ENCODE results near the gene NT5DC2. TPM values are rescaled to one million over a fixed set of nuclear protein-coding genes. Genes with fewer than 3 reads are reported as not detected.

The NT5DC2 gene
- total and polyA plus RNA-seq, 8 donors: 3.5 to 37.6 (median 9.4) TPM

DNA sequence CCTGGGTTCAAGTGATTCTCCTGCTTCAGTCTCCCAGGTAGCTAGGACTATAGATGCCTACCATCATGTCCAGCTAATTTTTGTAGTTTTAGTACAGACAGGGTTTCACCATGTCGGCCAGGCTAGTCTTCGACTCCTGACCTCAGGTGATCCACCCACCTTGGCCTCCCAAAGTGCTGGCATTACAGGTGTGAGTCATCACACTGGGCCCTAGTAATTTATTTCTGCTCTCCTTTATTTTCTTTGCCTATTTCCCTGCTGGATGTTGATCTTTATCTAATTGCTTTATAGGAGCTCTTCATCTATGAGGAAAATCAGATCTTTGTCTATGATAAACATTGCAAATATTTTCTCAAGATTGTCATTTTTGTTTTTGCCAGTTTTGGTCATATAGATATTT, 34.4 kb upstream of the NT5DC2 start:
- no peak overlapping the region for H3K27ac ChIP-seq
- 95 to 97% methylated on average over 2 of the region's 2 CpGs for WGBS, 2 donors
- H3K4me3 ChIP-seq: no peak overlapping the region
- no peak for DNase-seq
- FAIRE-seq: no peak
- H3K9me3 ChIP-seq: no peaks in the 10 kb centered on the region
- TF ChIP-seq, protein P1, sequence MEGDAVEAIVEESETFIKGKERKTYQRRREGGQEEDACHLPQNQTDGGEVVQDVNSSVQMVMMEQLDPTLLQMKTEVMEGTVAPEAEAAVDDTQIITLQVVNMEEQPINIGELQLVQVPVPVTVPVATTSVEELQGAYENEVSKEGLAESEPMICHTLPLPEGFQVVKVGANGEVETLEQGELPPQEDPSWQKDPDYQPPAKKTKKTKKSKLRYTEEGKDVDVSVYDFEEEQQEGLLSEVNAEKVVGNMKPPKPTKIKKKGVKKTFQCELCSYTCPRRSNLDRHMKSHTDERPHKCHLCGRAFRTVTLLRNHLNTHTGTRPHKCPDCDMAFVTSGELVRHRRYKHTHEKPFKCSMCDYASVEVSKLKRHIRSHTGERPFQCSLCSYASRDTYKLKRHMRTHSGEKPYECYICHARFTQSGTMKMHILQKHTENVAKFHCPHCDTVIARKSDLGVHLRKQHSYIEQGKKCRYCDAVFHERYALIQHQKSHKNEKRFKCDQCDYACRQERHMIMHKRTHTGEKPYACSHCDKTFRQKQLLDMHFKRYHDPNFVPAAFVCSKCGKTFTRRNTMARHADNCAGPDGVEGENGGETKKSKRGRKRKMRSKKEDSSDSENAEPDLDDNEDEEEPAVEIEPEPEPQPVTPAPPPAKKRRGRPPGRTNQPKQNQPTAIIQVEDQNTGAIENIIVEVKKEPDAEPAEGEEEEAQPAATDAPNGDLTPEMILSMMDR (IDR thresholded peaks at IDR 0.05): no peak
- H3K4me1 ChIP-seq: no peaks in the 10 kb centered on the region
- no peaks in the 10 kb centered on the region for H3K27me3 ChIP-seq
- peaks cover 0 to 9% (median 9%) of the 10 kb centered on the region in 3 donors for H3K36me3 ChIP-seq
- intact Hi-C loops (cut with DNase I): no loop called here
- ATAC-seq: no peak

DNA sequence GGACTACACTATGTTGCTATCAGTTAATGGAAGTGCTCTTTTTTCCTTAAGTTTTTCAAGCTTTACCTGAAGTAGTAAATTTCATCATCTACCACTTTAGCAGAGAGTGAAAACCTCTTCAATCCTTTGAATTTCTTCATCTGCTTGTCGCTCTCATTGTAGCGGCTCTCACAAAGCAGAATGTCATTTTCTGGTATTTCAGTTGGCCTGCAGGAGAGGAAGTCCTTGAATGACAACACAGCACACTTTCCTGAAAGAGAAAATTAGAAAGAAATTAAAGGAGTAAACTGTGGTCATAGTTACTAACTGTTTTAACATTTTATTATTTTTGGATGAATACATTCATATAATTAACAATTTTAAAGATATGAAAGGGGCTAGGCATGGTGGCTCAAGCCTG, 30.3 kb upstream of the NT5DC2 start:
- peaks cover 0 to 33% (median 17%) of the 10 kb centered on the region in 3 donors for H3K36me3 ChIP-seq
- intact Hi-C loops (cut with DNase I): no loop called here
- ATAC-seq: no peak

DNA sequence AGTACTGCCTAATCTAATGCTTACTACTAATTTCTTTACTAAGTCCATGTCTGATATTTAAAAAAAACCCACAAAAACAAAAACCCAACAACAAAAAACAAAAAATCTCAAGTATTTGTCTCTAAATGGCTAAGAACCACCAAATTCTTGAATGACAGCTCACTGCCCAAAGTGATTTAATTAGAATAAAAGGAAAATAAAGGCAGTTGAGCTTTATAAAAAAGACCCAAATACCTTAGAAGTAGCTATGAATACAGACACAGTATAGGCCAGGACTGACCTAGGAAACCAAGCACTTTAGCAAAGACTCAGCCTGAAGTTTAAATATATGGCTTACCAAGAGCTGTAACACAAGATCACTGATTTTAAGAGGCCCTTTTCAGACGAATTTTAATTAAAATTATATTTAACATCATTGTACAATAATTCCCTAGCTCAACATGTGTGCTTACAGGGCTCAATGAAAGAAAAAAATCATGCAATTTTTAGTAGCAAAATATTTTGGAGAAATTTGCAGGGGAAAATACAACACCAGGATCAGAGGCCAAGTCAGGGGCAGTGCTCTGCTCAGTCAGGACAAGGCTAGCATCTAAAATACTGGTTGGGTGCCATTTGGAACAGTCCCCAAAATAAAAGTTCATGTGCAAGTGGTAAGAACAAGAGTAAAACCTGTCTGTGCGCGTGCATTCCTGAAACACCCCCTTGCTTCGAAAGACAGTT, 27.5 kb upstream of the NT5DC2 start:
- Histone ChIP-seq H3K4me1 (peaks cover 6 to 8% (median 8%) of the 10 kb centered on the region in 3 donors), H3K27ac (no peak overlapping the region), H3K9me3 (no peaks in the 10 kb centered on the region), H3K27me3 (no peaks in the 10 kb centered on the region), H3K4me3 (no peak overlapping the region), H3K36me3 (peaks cover 0 to 33% (median 24%) of the 10 kb centered on the region in 3 donors)
- DNase-seq (no peak), FAIRE-seq (no peak), ATAC-seq (no peak)
- intact Hi-C loops (cut with DNase I): no loop called here
- WGBS, 2 donors: 75 to 78% methylated on average over 4 of the region's 4 CpGs
- TF ChIP-seq, protein P1 (IDR thresholded peaks at IDR 0.05): no peak

More for the DNA sequence above, 30.3 kb upstream of the NT5DC2 start:
- WGBS, 2 donors: 94 to 96% methylated on average over 2 of the region's 2 CpGs
- FAIRE-seq (no peak), DNase-seq (no peak)
- Histone ChIP-seq H3K4me1 (no peaks in the 10 kb centered on the region), H3K27ac (no peak overlapping the region), H3K4me3 (no peak overlapping the region), H3K9me3 (no peaks in the 10 kb centered on the region), H3K27me3 (no peaks in the 10 kb centered on the region)
- TF ChIP-seq, protein P1 (IDR thresholded peaks at IDR 0.05): no peak

DNA sequence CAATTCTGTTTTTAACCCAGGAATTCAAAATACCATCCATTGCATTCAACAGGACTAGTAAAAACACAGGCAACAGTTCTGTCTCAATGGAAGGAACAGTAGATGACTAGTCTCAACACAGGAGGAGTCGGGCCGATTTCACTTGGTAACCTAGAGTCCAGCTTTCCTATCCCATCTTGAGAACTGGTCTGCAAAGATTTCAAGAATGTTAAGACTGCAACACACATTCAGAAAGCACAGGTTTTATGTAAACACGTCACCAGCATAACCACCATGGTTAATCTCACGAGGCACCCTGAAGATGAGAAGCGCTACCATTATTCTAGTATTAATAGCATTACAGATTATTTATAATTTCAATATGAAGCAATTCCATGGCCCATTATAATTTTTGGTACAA, 24.8 kb upstream of the NT5DC2 start:
- no peaks in the 10 kb centered on the region for H3K9me3 ChIP-seq
- TF ChIP-seq, protein P1 (IDR thresholded peaks at IDR 0.05): no peak
- FAIRE-seq: no peak
- H3K27me3 ChIP-seq: no peaks in the 10 kb centered on the region
- 96 to 97% methylated on average over 5 of the region's 5 CpGs for WGBS, 2 donors
- DNase-seq: no peak
- H3K4me3 ChIP-seq: no peak overlapping the region
- intact Hi-C loops (cut with DNase I): no loop called here
- no peak for ATAC-seq
- H3K36me3 ChIP-seq: peaks cover 0 to 27% (median 18%) of the 10 kb centered on the region in 3 donors
- H3K27ac ChIP-seq: no peak overlapping the region
- peaks cover 27 to 28% (median 28%) of the 10 kb centered on the region in 3 donors for H3K4me1 ChIP-seq
